ENCODE data around the gene JAK3.

JAK3 gene

DNA sequence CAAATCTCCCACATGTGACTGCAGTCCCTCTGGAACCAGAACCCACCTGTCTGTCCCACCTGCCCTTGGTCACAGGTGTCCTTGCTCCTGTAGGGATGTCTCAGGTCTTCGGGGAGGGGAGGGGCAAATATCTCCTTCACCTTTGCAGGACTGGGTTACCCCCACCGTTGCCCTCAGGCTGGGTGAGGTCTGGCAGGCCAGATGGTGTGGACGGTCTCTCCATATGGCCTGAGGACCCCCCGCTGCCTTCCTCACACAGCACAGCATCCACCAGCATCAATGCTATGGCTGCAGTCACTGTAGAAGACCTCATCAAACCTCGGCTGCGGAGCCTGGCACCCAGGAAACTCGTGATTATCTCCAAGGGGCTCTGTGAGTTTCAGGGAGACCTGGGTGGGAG is 33.9 kb upstream of the JAK3 start:
- H3K9me3 ChIP-seq (ENCODE audit: low read length): no peaks in the 10 kb centered on the region
- H2AFZ ChIP-seq (ENCODE audit: low read length): no peak overlapping the region
- no peak overlapping the region for H3K4me2 ChIP-seq (ENCODE audit: low read length)
- H3F3A ChIP-seq (ENCODE audit: insufficient read depth, low read length): no peaks in the 10 kb centered on the region
- H3K4me3 ChIP-seq (ENCODE audit: low read depth, low read length, poor library complexity, severe bottlenecking): no peak overlapping the region
- H4K20me1 ChIP-seq (ENCODE audit: insufficient read depth, low read length): no peaks in the 10 kb centered on the region
- no peaks in the 10 kb centered on the region for H3K79me2 ChIP-seq (ENCODE audit: insufficient read depth, low read length)
- no peaks in the 10 kb centered on the region for H3K9me2 ChIP-seq (ENCODE audit: low read depth, low read length)
- H3K27ac ChIP-seq (ENCODE audit: low read depth, low read length, poor library complexity, severe bottlenecking): no peak overlapping the region
- no peaks in the 10 kb centered on the region for H3K36me3 ChIP-seq (ENCODE audit: insufficient read depth, low read length)
- H3K9ac ChIP-seq (ENCODE audit: low read length): no peak overlapping the region
- H3K4me1 ChIP-seq (ENCODE audit: insufficient read depth, low read length, severe bottlenecking): no peaks in the 10 kb centered on the region
- no peak for TF ChIP-seq EZH2 (IDR thresholded peaks at IDR 0.05; ENCODE audit: borderline replicate concordance, low read length)
- TF ChIP-seq, protein P1, sequence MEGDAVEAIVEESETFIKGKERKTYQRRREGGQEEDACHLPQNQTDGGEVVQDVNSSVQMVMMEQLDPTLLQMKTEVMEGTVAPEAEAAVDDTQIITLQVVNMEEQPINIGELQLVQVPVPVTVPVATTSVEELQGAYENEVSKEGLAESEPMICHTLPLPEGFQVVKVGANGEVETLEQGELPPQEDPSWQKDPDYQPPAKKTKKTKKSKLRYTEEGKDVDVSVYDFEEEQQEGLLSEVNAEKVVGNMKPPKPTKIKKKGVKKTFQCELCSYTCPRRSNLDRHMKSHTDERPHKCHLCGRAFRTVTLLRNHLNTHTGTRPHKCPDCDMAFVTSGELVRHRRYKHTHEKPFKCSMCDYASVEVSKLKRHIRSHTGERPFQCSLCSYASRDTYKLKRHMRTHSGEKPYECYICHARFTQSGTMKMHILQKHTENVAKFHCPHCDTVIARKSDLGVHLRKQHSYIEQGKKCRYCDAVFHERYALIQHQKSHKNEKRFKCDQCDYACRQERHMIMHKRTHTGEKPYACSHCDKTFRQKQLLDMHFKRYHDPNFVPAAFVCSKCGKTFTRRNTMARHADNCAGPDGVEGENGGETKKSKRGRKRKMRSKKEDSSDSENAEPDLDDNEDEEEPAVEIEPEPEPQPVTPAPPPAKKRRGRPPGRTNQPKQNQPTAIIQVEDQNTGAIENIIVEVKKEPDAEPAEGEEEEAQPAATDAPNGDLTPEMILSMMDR (IDR thresholded peaks at IDR 0.05; ENCODE audit: low read length): no peak
- peaks cover 6% of the 10 kb centered on the region for H3K27me3 ChIP-seq (ENCODE audit: insufficient read depth, low read length)

DNA sequence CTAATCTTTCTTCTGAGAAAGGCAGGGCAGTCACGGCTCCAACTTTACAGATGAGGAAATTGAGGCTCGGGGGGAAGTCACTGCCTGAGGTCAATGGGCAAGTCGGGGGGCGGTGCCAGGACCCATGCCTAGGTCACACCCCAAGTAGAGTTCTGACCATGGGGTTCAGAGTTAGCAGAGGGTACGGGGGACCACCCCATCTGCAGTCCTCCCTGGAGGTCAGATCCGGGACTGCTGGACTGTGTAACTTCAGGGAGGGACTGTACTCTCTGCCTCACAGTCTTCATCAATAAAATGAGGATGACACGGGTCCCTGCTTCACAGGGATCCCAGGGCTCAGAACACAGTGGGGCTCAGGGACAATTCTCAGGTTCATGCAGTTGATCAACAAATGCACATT is 31.7 kb upstream of the JAK3 start:
- H3K9me2 ChIP-seq (ENCODE audit: low read depth, low read length): no peaks in the 10 kb centered on the region
- peaks cover 6% of the 10 kb centered on the region for H3K27me3 ChIP-seq (ENCODE audit: insufficient read depth, low read length)
- no peaks in the 10 kb centered on the region for H3K79me2 ChIP-seq (ENCODE audit: insufficient read depth, low read length)
- TF ChIP-seq, protein P1 (IDR thresholded peaks at IDR 0.05; ENCODE audit: low read length): no peak
- no peak for TF ChIP-seq EZH2 (IDR thresholded peaks at IDR 0.05; ENCODE audit: borderline replicate concordance, low read length)
- H3K36me3 ChIP-seq (ENCODE audit: insufficient read depth, low read length): no peaks in the 10 kb centered on the region
- H3K4me2 ChIP-seq (ENCODE audit: low read length): no peak overlapping the region
- H3K9me3 ChIP-seq (ENCODE audit: low read length): no peaks in the 10 kb centered on the region
- no peaks in the 10 kb centered on the region for H3F3A ChIP-seq (ENCODE audit: insufficient read depth, low read length)
- no peak overlapping the region for H2AFZ ChIP-seq (ENCODE audit: low read length)
- no peak overlapping the region for H3K4me3 ChIP-seq (ENCODE audit: low read depth, low read length, poor library complexity, severe bottlenecking)
- no peaks in the 10 kb centered on the region for H4K20me1 ChIP-seq (ENCODE audit: insufficient read depth, low read length)
- no peak overlapping the region for H3K9ac ChIP-seq (ENCODE audit: low read length)
- no peaks in the 10 kb centered on the region for H3K4me1 ChIP-seq (ENCODE audit: insufficient read depth, low read length, severe bottlenecking)
- no peak overlapping the region for H3K27ac ChIP-seq (ENCODE audit: low read depth, low read length, poor library complexity, severe bottlenecking)

DNA sequence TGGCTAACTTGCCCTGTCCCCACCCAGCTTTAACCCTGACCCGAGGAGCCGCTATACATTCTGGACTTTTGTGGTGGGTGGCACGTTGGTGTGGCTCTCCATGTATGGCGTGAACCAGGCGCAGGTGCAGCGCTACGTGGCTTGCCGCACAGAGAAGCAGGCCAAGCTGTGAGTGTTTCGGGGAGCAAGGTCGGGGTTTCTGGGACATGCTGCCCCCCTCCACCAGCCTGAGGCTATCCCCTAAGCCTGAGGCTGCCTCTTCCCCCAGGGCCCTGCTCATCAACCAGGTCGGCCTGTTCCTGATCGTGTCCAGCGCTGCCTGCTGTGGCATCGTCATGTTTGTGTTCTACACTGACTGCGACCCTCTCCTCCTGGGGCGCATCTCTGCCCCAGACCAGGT is 29.9 kb upstream of the JAK3 start:
- H3K27ac ChIP-seq (ENCODE audit: low read depth, low read length, poor library complexity, severe bottlenecking): no peak overlapping the region
- H3K4me1 ChIP-seq (ENCODE audit: insufficient read depth, low read length, severe bottlenecking): peaks cover 6% of the 10 kb centered on the region
- no peak overlapping the region for H2AFZ ChIP-seq (ENCODE audit: low read length)
- H3K9me3 ChIP-seq (ENCODE audit: low read length): no peaks in the 10 kb centered on the region
- no peak overlapping the region for H3K4me3 ChIP-seq (ENCODE audit: low read depth, low read length, poor library complexity, severe bottlenecking)
- no peaks in the 10 kb centered on the region for H3K9me2 ChIP-seq (ENCODE audit: low read depth, low read length)
- H3K9ac ChIP-seq (ENCODE audit: low read length): no peak overlapping the region
- no peaks in the 10 kb centered on the region for H3F3A ChIP-seq (ENCODE audit: insufficient read depth, low read length)
- TF ChIP-seq, protein P1 (IDR thresholded peaks at IDR 0.05; ENCODE audit: low read length): no peak
- no peak for TF ChIP-seq EZH2 (IDR thresholded peaks at IDR 0.05; ENCODE audit: borderline replicate concordance, low read length)
- H3K79me2 ChIP-seq (ENCODE audit: insufficient read depth, low read length): no peaks in the 10 kb centered on the region
- H3K36me3 ChIP-seq (ENCODE audit: insufficient read depth, low read length): no peaks in the 10 kb centered on the region
- no peaks in the 10 kb centered on the region for H4K20me1 ChIP-seq (ENCODE audit: insufficient read depth, low read length)
- H3K27me3 ChIP-seq (ENCODE audit: insufficient read depth, low read length): peaks cover 8% of the 10 kb centered on the region
- H3K4me2 ChIP-seq (ENCODE audit: low read length): no peak overlapping the region
